Measurements from ENCODE around the gene SH2B2. TPM values are rescaled to one million over a fixed set of nuclear protein-coding genes. Genes with fewer than 3 reads are reported as not detected.

The SH2B2 gene
- total RNA-seq, 1 experiment from 2014 or later, result 22.4 TPM

GRCh38 chr7:102317231-102318059 lies 30.8 kb downstream of the SH2B2 start:
- H3K9ac ChIP-seq (ENCODE audit: low read length), result no peak overlapping the region
- H3K4me3 ChIP-seq (ENCODE audit: low read length), result no peak overlapping the region
- H3K4me2 ChIP-seq (ENCODE audit: low read depth, low read length, poor library complexity, severe bottlenecking), result no peak overlapping the region
- H4K20me1 ChIP-seq (ENCODE audit: insufficient read depth, low read depth, low read length), result peaks cover 19% of the 10 kb centered on the region; the same call in 1 of the 2 replicates
- peaks cover 10% of the 10 kb centered on the region for H3K4me1 ChIP-seq (ENCODE audit: low read length)
- H3K79me2 ChIP-seq (ENCODE audit: low read length), result no peaks in the 10 kb centered on the region
- H2AFZ ChIP-seq (ENCODE audit: low read length), result no peak overlapping the region
- H3K9me3 ChIP-seq (ENCODE audit: low read length), result no peaks in the 10 kb centered on the region
- no peaks in the 10 kb centered on the region for H3K27me3 ChIP-seq (ENCODE audit: low read length)
- peaks cover 46% of the 10 kb centered on the region for H3K36me3 ChIP-seq (ENCODE audit: insufficient read depth, low read length)
- peak overlapping the region; percentile 67 for H3K27ac ChIP-seq (ENCODE audit: low read length)
- DNase-seq, result peak; percentile 69
- no peaks in the 10 kb centered on the region for H3K9me2 ChIP-seq (replicated peaks; ENCODE audit: insufficient read depth, low read length)

GRCh38 chr7:102318482-102318971 lies 31.9 kb downstream of the SH2B2 start:
- H3K27ac ChIP-seq (ENCODE audit: low read length), result 0 out of 2 replicates have a peak overlapping the region, but pooled peaks have one; percentile 18
- peaks cover 10% of the 10 kb centered on the region for H3K4me1 ChIP-seq (ENCODE audit: low read length)
- no peak overlapping the region for H2AFZ ChIP-seq (ENCODE audit: low read length)
- no peak overlapping the region for H3K4me2 ChIP-seq (ENCODE audit: low read depth, low read length, poor library complexity, severe bottlenecking)
- H3K27me3 ChIP-seq (ENCODE audit: low read length), result no peaks in the 10 kb centered on the region
- H3K36me3 ChIP-seq (ENCODE audit: insufficient read depth, low read length), result peaks cover 46% of the 10 kb centered on the region
- no peak overlapping the region for H3K4me3 ChIP-seq (ENCODE audit: low read length)
- peaks cover 19% of the 10 kb centered on the region; the same call in 1 of the 2 replicates for H4K20me1 ChIP-seq (ENCODE audit: insufficient read depth, low read depth, low read length)
- no peaks in the 10 kb centered on the region for H3K79me2 ChIP-seq (ENCODE audit: low read length)
- H3K9me2 ChIP-seq (replicated peaks; ENCODE audit: insufficient read depth, low read length), result no peaks in the 10 kb centered on the region
- H3K9ac ChIP-seq (ENCODE audit: low read length), result no peak overlapping the region
- no peaks in the 10 kb centered on the region for H3K9me3 ChIP-seq (ENCODE audit: low read length)
- DNase-seq, result no peak

- no peaks in the 10 kb centered on the region for H3K9me3 ChIP-seq (ENCODE audit: low read length)
- no peak overlapping the region for H3K9ac ChIP-seq (ENCODE audit: low read length)
- H2AFZ ChIP-seq (ENCODE audit: low read length), result no peak overlapping the region
- H3K27me3 ChIP-seq (ENCODE audit: low read length), result no peaks in the 10 kb centered on the region
- DNase-seq, result no peak
- no peaks in the 10 kb centered on the region for H3K9me2 ChIP-seq (replicated peaks; ENCODE audit: insufficient read depth, low read length)
- no peaks in the 10 kb centered on the region for H3K79me2 ChIP-seq (ENCODE audit: low read length)
- no peak overlapping the region for H3K4me3 ChIP-seq (ENCODE audit: low read length)
- peaks cover 10% of the 10 kb centered on the region for H3K4me1 ChIP-seq (ENCODE audit: low read length)
- peaks cover 36% of the 10 kb centered on the region for H3K36me3 ChIP-seq (ENCODE audit: insufficient read depth, low read length)
- peaks cover 19% of the 10 kb centered on the region; the same call in 1 of the 2 replicates for H4K20me1 ChIP-seq (ENCODE audit: insufficient read depth, low read depth, low read length)
- no peak overlapping the region for H3K4me2 ChIP-seq (ENCODE audit: low read depth, low read length, poor library complexity, severe bottlenecking)
- no peak overlapping the region for H3K27ac ChIP-seq (ENCODE audit: low read length)
Observed at GRCh38 chr7:102319671-102320070, 33.0 kb downstream of the SH2B2 start.

GRCh38 chr7:102320181-102320580 lies 33.5 kb downstream of the SH2B2 start:
- H3K4me2 ChIP-seq (ENCODE audit: low read depth, low read length, poor library complexity, severe bottlenecking), result no peak overlapping the region
- H3K27me3 ChIP-seq (ENCODE audit: low read length), result no peaks in the 10 kb centered on the region
- H3K4me3 ChIP-seq (ENCODE audit: low read length), result no peak overlapping the region
- no peak overlapping the region for H3K9ac ChIP-seq (ENCODE audit: low read length)
- no peaks in the 10 kb centered on the region for H3K9me3 ChIP-seq (ENCODE audit: low read length)
- H3K79me2 ChIP-seq (ENCODE audit: low read length), result no peaks in the 10 kb centered on the region
- peaks cover 10% of the 10 kb centered on the region for H3K4me1 ChIP-seq (ENCODE audit: low read length)
- H2AFZ ChIP-seq (ENCODE audit: low read length), result no peak overlapping the region
- no peaks in the 10 kb centered on the region for H3K9me2 ChIP-seq (replicated peaks; ENCODE audit: insufficient read depth, low read length)
- H3K36me3 ChIP-seq (ENCODE audit: insufficient read depth, low read length), result peaks cover 36% of the 10 kb centered on the region
- H3K27ac ChIP-seq (ENCODE audit: low read length), result no peak overlapping the region
- peaks cover 19% of the 10 kb centered on the region; the same call in 1 of the 2 replicates for H4K20me1 ChIP-seq (ENCODE audit: insufficient read depth, low read depth, low read length)
- DNase-seq, result no peak

- Histone ChIP-seq H3K36me3 (ENCODE audit: insufficient read depth, low read length) (peaks cover 35% of the 10 kb centered on the region), H3K79me2 (ENCODE audit: low read length) (no peaks in the 10 kb centered on the region), H3K27ac (ENCODE audit: low read length) (no peak overlapping the region), H3K4me1 (ENCODE audit: low read length) (peaks cover 11% of the 10 kb centered on the region), H3K4me2 (ENCODE audit: low read depth, low read length, poor library complexity, severe bottlenecking) (no peak overlapping the region), H3K9ac (ENCODE audit: low read length) (no peak overlapping the region), H3K9me3 (ENCODE audit: low read length) (no peaks in the 10 kb centered on the region), H2AFZ (ENCODE audit: low read length) (no peak overlapping the region), H3K9me2 (replicated peaks; ENCODE audit: insufficient read depth, low read length) (no peaks in the 10 kb centered on the region), H3K27me3 (ENCODE audit: low read length) (no peaks in the 10 kb centered on the region), H4K20me1 (ENCODE audit: insufficient read depth, low read depth, low read length) (peaks cover 19% of the 10 kb centered on the region; the same call in 1 of the 2 replicates), H3K4me3 (ENCODE audit: low read length) (no peak overlapping the region)
- DNase-seq, result peak; percentile 39
Observed at GRCh38 chr7:102320601-102321350, 34.1 kb downstream of the SH2B2 start.

GRCh38 chr7:102321351-102322201 lies 34.9 kb downstream of the SH2B2 start:
- Histone ChIP-seq H3K27ac (ENCODE audit: low read length) (no peak overlapping the region), H3K36me3 (ENCODE audit: insufficient read depth, low read length) (peaks cover 34% of the 10 kb centered on the region), H2AFZ (ENCODE audit: low read length) (no peak overlapping the region), H3K79me2 (ENCODE audit: low read length) (no peaks in the 10 kb centered on the region), H3K4me1 (ENCODE audit: low read length) (peaks cover 19% of the 10 kb centered on the region), H3K9ac (ENCODE audit: low read length) (no peak overlapping the region), H3K27me3 (ENCODE audit: low read length) (no peaks in the 10 kb centered on the region), H3K9me3 (ENCODE audit: low read length) (no peaks in the 10 kb centered on the region), H4K20me1 (ENCODE audit: insufficient read depth, low read depth, low read length) (peaks cover 19% of the 10 kb centered on the region; the same call in 1 of the 2 replicates), H3K9me2 (replicated peaks; ENCODE audit: insufficient read depth, low read length) (no peaks in the 10 kb centered on the region), H3K4me3 (ENCODE audit: low read length) (no peak overlapping the region), H3K4me2 (ENCODE audit: low read depth, low read length, poor library complexity, severe bottlenecking) (no peak overlapping the region)
- peak; percentile 41 for DNase-seq

- H2AFZ ChIP-seq (ENCODE audit: low read length), result no peak overlapping the region
- H3K9me3 ChIP-seq (ENCODE audit: low read length), result no peaks in the 10 kb centered on the region
- peaks cover 21% of the 10 kb centered on the region for H3K4me1 ChIP-seq (ENCODE audit: low read length)
- H4K20me1 ChIP-seq (ENCODE audit: insufficient read depth, low read depth, low read length), result peaks cover 15% of the 10 kb centered on the region; the same call in 1 of the 2 replicates
- H3K4me2 ChIP-seq (ENCODE audit: low read depth, low read length, poor library complexity, severe bottlenecking), result no peak overlapping the region
- no peaks in the 10 kb centered on the region for H3K79me2 ChIP-seq (ENCODE audit: low read length)
- H3K9me2 ChIP-seq (replicated peaks; ENCODE audit: insufficient read depth, low read length), result no peaks in the 10 kb centered on the region
- H3K36me3 ChIP-seq (ENCODE audit: insufficient read depth, low read length), result peaks cover 31% of the 10 kb centered on the region
- no peak overlapping the region for H3K4me3 ChIP-seq (ENCODE audit: low read length)
- DNase-seq, result peak; percentile 41
- peak overlapping the region; percentile 43 for H3K27ac ChIP-seq (ENCODE audit: low read length)
- no peaks in the 10 kb centered on the region for H3K27me3 ChIP-seq (ENCODE audit: low read length)
- no peak overlapping the region for H3K9ac ChIP-seq (ENCODE audit: low read length)
Observed at GRCh38 chr7:102322202-102322715, 35.6 kb downstream of the SH2B2 start.
